ENCODE measurements around the gene SLFN12L.

Gene SLFN12L

DNA sequence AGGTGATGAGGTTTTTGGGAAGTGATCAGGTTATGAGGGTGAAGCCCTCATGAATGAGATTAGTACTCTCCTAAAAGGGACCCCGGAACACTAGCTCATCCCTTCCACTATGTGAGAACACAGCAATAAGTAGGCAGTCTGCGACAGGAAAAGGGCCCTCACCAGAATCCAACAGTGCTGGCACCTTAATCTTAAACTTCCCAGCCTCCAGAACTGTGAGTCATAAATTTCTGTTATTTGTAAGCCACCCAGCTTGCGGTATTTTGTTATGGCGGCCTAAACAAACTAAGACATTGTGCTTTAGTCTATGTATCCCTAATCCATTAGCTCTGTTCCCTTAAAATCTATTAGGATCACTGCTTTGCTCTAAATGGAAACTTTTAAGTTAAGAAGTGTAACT, 113.7 kb downstream of the SLFN12L start:
- no peak for DNase-seq

Data from T1000 (cell line).